GM21367 (cell line): ENCODE measurements around the gene HTRA1.

Experiments used
- ATAC-seq: cut with Tn5 transposase; IDR thresholded peaks from one replicate; pipeline ENCODE4 v1.9.1; 2021; ENCODE audit not compliant: unreplicated experiment

Gene HTRA1

GRCh38 chr10:122514045-122514840 lies 52.9 kb downstream of the HTRA1 start:
- ATAC-seq: no peak

GRCh38 chr10:122515022-122515424 lies 53.7 kb downstream of the HTRA1 start:
- ATAC-seq: no peak

GRCh38 chr10:122515588-122516231 lies 54.4 kb downstream of the HTRA1 start:
- ATAC-seq: no peak

- ATAC-seq: no peak
Measured at GRCh38 chr10:122516734-122517133, 55.4 kb downstream of the HTRA1 start.

GRCh38 chr10:122519144-122519543 lies 57.8 kb downstream of the HTRA1 start:
- ATAC-seq: no peak

GRCh38 chr10:122519873-122520272 lies 58.5 kb downstream of the HTRA1 start:
- ATAC-seq: no peak

GRCh38 chr10:122521011-122521410 lies 59.7 kb downstream of the HTRA1 start:
- no peak for ATAC-seq

- ATAC-seq: no peak
Measured at GRCh38 chr10:122524811-122525210, 63.5 kb downstream of the HTRA1 start.

GRCh38 chr10:122525788-122526187 lies 64.4 kb downstream of the HTRA1 start:
- no peak for ATAC-seq

GRCh38 chr10:122526892-122527291 lies 65.5 kb downstream of the HTRA1 start:
- ATAC-seq: no peak

GRCh38 chr10:122530177-122530576 lies 68.8 kb downstream of the HTRA1 start:
- no peak for ATAC-seq

- no peak for ATAC-seq
Measured at GRCh38 chr10:122531261-122531660, 69.9 kb downstream of the HTRA1 start.

- ATAC-seq: no peak
Measured at GRCh38 chr10:122531939-122532338, 70.6 kb downstream of the HTRA1 start.

GRCh38 chr10:122532601-122533296 lies 71.4 kb downstream of the HTRA1 start:
- ATAC-seq: no peak

- ATAC-seq: no peak
Measured at GRCh38 chr10:122537545-122537944, 76.2 kb downstream of the HTRA1 start.

- ATAC-seq: no peak
Measured at GRCh38 chr10:122541541-122542002, 80.2 kb downstream of the HTRA1 start.

GRCh38 chr10:122543676-122544445 lies 82.5 kb downstream of the HTRA1 start:
- no peak for ATAC-seq

GRCh38 chr10:122544493-122544892 lies 83.1 kb downstream of the HTRA1 start:
- ATAC-seq: no peak

- no peak for ATAC-seq
Measured at GRCh38 chr10:122546242-122546641, 84.9 kb downstream of the HTRA1 start.

GRCh38 chr10:122548407-122549085 lies 87.2 kb downstream of the HTRA1 start:
- no peak for ATAC-seq
